Gastrocnemius medialis (tissue), 4 donors: Measurements from ENCODE around the gene SMYD3.

Experiments
- CTCF ChIP-seq, 5 experiments: fragments of 450-650 bp in 3 of 5; fragments of 200-600 bp in 2 of 5; sonication (generic) in 2 of 5; IDR thresholded peaks in 4 of 5; conservative IDR thresholded peaks in 1 of 5; 1 replicate in 4 of 5; 2 replicates in 1 of 5; pipeline ENCODE4 v1.5.1; 2016 to 2019; ENCODE audit warnings: antibody characterized with exemption in 5 of 5, mild to moderate bottlenecking in 3 of 5, moderate library complexity in 3 of 5
- POLR2A ChIP-seq, 2 donors: fragments of 450-650 bp; IDR thresholded peaks; one replicate each; pipeline ENCODE4 v1.6.1; 2017; ENCODE audit warnings: antibody characterized with exemption in 2 of 2, mild to moderate bottlenecking in 2 of 2, moderate library complexity in 2 of 2

- TF ChIP-seq CTCF (IDR thresholded peaks at IDR 0.05 in 4 of 5, conservative IDR thresholded peaks at IDR 0.05 in 1 of 5) (no peak), POLR2A (IDR thresholded peaks at IDR 0.05) (no peak)
Observed at GRCh38 chr1:246232126-246232525, 275.0 kb downstream of the SMYD3 start.
